GM18519 (cell line): Measurements from ENCODE around the gene TAF3.

Experiments
- ATAC-seq: cut with Tn5 transposase; IDR thresholded peaks from one replicate; pipeline ENCODE4 v1.9.1; 2021; ENCODE audit warnings: mild to moderate bottlenecking, moderate library complexity; ENCODE audit not compliant: unreplicated experiment, low FRiP score

The TAF3 gene

GRCh38 chr10:8054244-8054493, 235.9 kb downstream of the TAF3 start:
- no peak for ATAC-seq

DNA sequence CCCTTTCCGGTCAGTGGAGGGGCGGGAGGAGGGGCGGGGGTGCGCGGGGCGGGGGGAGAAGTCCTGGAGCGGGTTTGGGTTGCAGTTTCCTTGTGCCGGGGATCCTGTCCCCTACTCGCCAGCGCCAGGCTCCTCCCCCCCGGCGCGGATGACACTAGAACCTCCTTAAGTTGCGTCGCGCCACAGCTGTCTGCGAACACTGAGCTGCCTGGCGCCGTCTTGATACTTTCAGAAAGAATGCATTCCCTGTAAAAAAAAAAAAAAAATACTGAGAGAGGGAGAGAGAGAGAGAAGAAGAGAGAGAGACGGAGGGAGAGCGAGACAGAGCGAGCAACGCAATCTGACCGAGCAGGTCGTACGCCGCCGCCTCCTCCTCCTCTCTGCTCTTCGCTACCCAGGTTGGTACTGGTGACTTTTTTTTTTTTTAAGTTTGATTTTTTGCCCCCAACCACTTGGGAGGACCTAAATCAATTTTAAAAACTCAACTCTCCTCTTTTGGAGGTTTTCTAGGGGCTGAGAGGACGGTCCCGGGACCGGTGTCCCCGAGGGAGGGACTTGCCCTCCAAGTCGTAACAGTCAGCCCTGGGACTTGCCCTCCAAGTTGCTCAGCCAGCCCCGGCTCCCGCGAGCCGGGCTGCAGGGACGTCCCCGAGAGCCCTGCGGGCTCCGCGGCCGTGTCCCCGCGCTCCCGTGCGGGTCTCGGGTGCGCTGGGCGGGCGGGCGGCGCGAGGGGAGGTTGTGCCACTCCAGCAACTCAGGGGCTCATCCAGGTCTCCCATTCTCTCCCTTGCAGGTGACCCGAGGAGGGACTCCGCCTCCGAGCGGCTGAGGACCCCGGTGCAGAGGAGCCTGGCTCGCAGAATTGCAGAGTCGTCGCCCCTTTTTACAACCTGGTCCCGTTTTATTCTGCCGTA, 236.4 kb downstream of the TAF3 start, which contains the start of gene GATA3:
Gene GATA3 (plus strand): TSS at position 195 of the 914 bp plus-strand sequence. CDS start 968 bp downstream, outside the sequence.
- no peak for ATAC-seq

- no peak for ATAC-seq
These were observed 237.4 kb downstream of the TAF3 start for GRCh38 chr10:8055420-8056349.

DNA sequence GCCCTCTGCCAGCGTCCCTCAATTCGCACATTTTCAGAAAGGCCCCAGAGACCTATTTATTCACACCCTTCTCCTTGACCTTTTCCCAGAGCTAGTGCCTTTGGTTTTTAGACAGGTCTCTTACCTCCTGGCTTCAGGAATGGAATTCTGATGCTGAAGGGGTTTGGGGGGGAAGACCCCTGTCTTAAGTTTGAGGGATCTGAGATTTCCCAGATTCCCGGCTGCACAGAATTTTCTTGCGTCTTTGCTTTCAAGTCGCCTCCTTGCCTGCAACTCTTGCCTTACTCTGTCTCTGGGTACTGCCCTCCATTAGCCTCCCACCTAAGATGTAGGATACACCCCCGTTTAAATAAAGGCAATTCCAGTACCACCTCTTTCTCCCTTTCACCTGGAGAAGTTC, 238.1 kb downstream of the TAF3 start:
- ATAC-seq = no peak

GRCh38 chr10:8056871-8057331, 238.6 kb downstream of the TAF3 start:
- peak; percentile 30 for ATAC-seq

GRCh38 chr10:8057636-8058273, 239.4 kb downstream of the TAF3 start:
- no peak for ATAC-seq

GRCh38 chr10:8058274-8059111, 240.2 kb downstream of the TAF3 start:
- no peak for ATAC-seq

DNA sequence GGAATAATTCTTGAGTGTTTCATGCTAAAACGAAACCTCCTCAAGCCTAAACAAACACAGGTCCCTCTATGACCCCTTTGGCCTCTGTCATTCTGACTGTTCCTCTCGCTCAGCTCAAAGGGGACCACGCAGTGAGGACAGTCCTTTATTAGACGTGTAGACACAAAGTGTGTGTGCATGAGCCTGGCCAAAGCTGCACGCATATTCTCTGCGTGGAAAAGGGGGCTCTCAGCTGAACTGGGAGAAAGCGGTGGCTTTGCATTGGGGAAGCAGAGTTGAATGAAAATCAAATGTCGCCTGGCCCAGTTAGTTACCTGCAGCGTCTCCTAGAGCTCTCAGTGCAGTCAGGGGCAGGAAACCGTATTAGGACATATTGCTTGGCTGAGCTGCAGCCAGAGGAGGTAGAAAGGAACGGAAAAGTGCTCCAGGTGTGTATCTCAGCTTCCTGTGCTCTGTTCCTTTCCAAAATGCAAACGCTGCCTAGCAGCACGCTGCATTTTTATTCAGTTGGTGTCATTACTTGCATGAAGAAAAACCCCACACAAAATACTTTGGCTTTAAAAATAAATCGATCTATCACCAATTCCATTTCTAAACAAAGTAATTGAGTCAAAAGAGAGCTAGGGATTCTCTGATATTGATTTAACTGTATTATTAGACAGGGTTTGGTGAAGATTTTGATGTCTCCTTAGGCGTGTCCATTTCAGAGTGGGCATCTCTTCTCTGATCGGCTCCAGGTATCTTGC, 241.1 kb downstream of the TAF3 start:
- ATAC-seq = no peak

- ATAC-seq = peak; percentile 47
These were observed 241.9 kb downstream of the TAF3 start for GRCh38 chr10:8060010-8060703.

DNA sequence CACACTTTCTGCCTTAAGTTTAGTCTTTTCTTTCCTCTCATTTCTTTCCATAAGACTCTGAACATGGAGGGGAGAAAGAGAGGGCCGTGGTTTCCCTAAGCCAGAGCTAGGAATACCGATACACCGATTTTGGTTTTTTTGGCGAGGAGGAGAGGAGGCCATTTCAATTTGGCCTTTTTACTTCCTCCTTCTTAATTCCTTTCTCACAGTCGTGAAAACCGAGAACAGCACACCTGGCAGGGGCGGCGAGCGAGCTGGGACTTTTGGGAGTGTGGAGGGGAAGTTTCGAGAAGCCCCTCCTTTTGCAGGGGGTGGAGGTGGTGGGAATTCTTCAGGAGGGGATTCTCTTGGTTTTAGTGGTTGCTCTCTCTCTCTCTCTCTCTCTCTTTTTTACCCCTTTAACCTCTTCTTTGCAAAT, 242.4 kb downstream of the TAF3 start:
- ATAC-seq = no peak

DNA sequence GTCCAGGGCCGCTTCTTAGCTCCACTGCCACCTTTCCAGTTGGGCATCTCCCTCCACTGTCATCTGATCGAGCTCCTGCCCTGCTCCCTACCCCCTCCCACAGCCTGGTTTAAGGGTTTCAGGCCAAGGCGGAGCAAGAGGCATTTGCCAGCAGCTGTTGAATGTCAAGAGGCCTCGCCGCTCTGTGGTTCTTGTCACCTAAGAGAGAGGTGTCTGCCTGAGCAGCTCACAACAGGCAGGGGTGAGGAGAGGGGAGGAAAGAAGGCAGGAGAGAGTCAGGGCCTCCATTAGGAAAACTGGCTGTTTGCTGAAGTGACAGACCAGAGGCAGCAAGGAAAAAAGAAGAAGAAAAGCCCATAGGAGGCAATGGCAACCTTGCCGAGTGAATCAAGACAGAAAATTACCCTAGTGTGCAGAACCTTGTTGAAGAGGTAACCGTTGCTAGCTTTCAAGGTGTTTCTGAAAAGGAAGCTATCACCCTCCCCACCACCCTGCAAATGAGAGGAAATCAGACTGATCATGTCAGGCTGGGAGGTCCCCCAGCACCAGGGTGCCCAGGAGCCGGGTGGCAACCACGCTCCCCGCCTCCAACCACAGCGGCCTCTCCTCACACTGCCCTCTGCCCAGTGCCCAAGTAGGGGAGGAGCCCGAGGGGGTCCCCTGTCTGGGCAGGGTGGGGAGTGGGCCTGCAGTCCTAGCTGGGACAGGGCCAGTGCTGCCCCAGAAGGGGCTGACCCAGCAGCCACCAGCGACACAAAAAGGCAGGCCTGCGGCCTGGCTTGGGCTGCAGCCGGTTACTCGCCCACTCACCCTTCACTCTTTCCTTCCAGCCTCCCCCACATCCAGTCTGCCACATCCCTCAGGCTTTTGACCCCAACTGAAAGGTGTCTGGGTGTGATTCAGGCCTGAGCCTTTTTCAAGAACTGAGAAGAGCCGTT, 243.2 kb downstream of the TAF3 start:
- no peak for ATAC-seq

DNA sequence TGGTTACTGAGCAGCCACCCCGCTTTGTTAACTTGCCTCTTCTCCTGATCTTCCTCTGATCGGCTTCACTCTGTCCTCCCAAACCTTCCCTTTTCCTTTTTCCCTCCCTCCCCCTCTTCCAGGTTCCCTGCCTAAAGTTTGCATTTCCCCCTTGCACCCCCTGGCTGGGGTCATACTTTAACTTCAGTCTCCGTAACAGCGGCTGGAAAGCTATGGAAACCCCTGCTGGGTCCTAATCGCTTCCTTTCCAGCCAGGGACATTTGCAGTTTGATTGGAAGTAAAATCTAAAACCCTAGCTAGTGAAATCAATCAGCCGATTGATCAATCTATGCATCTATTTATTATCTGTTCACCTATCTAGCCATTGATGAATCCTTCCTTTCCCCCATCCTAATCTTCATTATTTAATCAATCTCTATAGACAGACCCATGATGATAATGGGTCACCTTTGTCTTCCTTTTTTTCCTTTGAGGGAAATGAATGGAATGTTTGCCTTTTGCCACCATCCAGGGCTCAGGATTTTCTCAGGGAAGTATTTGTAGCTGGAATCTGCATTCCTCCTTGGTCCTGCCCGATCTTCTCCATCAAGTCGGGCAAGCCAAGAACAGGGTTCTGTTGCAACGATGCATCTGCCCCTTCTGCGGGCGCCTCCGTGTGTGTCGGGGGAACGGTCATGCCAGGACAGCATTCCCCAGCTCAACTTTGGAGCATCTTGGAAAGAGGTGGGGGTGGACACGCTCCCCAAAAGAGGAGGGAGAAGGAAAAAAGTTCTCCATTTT, 245.0 kb downstream of the TAF3 start:
- ATAC-seq = no peak

- no peak for ATAC-seq
These were observed 245.6 kb downstream of the TAF3 start for GRCh38 chr10:8063935-8064334.

DNA sequence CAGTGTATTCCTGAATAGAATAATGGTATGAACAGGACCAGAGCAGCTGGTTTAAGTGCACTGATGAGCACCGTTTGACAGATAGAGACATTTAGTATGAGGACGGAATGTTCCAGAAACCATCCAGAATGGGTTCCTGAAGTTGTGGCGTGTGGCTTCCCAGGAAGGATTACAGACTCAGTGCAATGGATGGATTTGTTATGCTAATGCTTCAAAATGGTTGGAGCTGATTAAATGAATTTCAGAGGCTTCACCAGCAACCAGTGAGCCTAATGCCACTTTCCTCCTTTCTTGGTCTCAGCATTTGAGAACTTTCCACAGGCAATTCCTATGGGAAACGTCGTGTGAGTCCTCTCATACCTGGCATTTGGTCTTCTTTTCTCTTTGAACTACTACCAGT, 246.1 kb downstream of the TAF3 start:
- no peak for ATAC-seq

- no peak for ATAC-seq
These were observed 247.3 kb downstream of the TAF3 start for GRCh38 chr10:8065651-8066050.

- ATAC-seq = no peak
These were observed 247.8 kb downstream of the TAF3 start for GRCh38 chr10:8066124-8066523.
